ENCODE results near the gene TARBP1.

TARBP1 gene

DNA sequence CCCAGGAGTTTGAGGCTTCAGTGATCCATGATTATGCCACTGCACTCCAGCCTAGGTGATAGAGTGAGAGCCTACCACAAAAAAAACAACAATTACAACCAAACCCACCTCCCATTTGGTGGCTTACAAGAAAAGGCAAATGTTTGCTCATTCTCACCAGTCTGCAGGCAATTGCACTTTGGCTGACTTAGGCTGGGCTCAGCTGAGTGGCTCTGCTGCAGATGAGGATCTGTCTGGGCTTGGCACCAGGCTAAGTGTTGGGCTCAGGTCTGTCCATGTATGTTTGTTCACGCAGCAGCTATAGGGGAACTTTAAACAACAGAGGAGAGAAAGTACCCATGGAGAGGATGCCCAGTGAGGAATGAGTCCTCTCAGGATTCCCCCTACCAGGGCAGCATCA lies 133.7 kb downstream of the TARBP1 start:
- TF ChIP-seq, protein P1, sequence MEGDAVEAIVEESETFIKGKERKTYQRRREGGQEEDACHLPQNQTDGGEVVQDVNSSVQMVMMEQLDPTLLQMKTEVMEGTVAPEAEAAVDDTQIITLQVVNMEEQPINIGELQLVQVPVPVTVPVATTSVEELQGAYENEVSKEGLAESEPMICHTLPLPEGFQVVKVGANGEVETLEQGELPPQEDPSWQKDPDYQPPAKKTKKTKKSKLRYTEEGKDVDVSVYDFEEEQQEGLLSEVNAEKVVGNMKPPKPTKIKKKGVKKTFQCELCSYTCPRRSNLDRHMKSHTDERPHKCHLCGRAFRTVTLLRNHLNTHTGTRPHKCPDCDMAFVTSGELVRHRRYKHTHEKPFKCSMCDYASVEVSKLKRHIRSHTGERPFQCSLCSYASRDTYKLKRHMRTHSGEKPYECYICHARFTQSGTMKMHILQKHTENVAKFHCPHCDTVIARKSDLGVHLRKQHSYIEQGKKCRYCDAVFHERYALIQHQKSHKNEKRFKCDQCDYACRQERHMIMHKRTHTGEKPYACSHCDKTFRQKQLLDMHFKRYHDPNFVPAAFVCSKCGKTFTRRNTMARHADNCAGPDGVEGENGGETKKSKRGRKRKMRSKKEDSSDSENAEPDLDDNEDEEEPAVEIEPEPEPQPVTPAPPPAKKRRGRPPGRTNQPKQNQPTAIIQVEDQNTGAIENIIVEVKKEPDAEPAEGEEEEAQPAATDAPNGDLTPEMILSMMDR (IDR thresholded peaks at IDR 0.05; ENCODE audit: low read depth, low read length), result no peak
- no peak overlapping the region for H3K4me3 ChIP-seq (ENCODE audit: low read depth, low read length)
- no peak for DNase-seq (ENCODE audit: low read depth, low spot score)
- in situ Hi-C loops (cut with HindIII; ENCODE audit: low sequenced_read_pairs), result no loop called here

- in situ Hi-C loops (cut with HindIII; ENCODE audit: low sequenced_read_pairs), result no loop called here
- H3K4me3 ChIP-seq (ENCODE audit: low read depth, low read length), result no peak overlapping the region
- TF ChIP-seq, protein P1 (IDR thresholded peaks at IDR 0.05; ENCODE audit: low read depth, low read length), result no peak
- no peak for DNase-seq (ENCODE audit: low read depth, low spot score)
These were observed 136.2 kb downstream of the TARBP1 start for GRCh38 chr1:234342774-234343173.

Data from astrocyte of the spinal cord (primary cell).